HG03432 (cell line): ENCODE measurements around the gene MCF2.
A peak's percentile ranks its signal among the peaks of the same experiment; 100 is the strongest.
"Not testable (repeated sequence)": the region's sequence is repeated elsewhere in the genome, so short reads cannot be mapped to it uniquely, and the experiment has no call there.

Experiments used
- ATAC-seq: cut with Tn5 transposase; IDR thresholded peaks from one replicate; pipeline ENCODE4 v1.9.1; 2021; ENCODE audit warnings: mild to moderate bottlenecking, moderate library complexity; ENCODE audit not compliant: unreplicated experiment

The MCF2 gene, protein sequence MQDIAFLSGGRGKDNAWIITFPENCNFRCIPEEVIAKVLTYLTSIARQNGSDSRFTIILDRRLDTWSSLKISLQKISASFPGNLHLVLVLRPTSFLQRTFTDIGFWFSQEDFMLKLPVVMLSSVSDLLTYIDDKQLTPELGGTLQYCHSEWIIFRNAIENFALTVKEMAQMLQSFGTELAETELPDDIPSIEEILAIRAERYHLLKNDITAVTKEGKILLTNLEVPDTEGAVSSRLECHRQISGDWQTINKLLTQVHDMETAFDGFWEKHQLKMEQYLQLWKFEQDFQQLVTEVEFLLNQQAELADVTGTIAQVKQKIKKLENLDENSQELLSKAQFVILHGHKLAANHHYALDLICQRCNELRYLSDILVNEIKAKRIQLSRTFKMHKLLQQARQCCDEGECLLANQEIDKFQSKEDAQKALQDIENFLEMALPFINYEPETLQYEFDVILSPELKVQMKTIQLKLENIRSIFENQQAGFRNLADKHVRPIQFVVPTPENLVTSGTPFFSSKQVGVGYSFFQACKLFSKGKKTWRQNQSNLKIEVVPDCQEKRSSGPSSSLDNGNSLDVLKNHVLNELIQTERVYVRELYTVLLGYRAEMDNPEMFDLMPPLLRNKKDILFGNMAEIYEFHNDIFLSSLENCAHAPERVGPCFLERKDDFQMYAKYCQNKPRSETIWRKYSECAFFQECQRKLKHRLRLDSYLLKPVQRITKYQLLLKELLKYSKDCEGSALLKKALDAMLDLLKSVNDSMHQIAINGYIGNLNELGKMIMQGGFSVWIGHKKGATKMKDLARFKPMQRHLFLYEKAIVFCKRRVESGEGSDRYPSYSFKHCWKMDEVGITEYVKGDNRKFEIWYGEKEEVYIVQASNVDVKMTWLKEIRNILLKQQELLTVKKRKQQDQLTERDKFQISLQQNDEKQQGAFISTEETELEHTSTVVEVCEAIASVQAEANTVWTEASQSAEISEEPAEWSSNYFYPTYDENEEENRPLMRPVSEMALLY

DNA sequence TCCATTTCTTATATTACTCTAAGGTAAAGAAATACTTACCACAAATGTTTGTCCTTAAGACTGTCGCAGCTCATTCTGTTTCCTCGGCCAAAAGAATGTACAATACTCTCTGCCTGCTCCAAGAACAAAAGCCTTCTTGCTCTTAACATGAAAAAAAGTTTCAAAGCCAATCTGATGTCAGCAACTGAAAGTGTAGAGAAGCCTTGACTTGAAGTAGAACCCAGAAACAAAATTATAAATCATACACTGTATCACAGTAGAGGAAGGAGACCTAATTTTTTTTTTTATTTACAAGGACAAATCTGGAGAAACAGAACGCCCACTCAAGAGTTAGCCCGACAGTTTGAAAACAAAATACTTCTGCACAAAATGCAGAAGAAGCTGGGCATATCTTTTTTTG is at the start of gene MCF2:
Gene MCF2, minus strand, starts transcription at position 101 of the 400 bp plus-strand sequence. CDS start 56,423 bp downstream, outside the sequence.
- no peak for ATAC-seq

DNA sequence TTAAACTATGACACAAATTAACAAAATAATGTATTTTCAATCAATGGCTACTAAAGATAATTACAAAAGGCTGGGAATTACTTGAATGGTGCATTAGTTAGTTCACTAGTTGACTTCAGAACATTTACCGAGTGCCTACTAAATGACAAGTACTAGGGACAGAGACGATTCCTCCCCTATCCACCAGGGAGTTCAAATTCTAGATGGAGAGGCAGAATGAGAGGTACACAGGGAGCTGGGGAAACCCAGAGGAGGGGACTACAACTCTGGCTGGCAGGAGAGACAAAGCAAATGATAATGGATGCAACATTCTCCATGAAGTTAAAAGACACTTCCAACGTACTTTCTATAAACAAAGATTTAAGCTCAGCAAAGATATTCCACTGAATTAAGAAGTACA is 43.1 kb upstream of the MCF2 start:
- no peak for ATAC-seq

DNA sequence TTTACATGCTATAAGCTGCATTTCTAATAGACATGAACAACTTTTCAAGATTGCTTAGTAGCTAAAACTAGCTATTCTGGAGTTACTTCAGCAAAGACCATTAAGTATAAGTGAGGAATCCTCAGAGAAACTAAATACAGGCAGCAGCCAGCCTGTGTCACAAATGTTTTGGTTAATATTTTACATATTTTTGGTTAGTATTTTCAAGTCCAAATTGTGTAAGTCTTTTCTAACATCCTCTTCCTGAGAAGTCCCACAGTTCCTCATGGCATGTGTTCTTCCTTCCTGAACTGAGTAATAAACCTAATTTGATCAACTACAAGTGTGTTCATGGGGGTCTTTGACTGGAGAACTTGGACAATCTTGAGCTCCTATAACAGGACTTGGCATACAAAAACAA is 42.4 kb upstream of the MCF2 start:
- ATAC-seq = no peak

DNA sequence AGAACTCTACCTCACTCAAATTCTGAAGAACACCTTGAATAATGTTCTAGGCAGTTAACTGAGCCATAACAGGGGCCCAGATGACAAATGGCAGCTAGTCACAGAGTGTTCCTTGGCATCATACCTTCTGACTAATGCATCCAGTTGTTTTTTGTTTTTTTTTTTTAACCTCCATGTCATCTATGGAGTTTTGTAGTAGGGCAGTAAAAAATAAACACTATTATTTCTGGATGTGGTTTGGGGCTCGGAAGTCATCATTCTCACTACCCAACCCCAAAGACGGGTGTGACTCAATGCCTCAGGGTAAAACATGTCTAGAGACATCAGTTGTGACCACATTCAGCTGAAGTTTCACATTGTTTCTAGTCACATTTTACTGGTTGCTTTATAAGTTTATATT is 31.2 kb upstream of the MCF2 start:
- peak; percentile 98 for ATAC-seq

DNA sequence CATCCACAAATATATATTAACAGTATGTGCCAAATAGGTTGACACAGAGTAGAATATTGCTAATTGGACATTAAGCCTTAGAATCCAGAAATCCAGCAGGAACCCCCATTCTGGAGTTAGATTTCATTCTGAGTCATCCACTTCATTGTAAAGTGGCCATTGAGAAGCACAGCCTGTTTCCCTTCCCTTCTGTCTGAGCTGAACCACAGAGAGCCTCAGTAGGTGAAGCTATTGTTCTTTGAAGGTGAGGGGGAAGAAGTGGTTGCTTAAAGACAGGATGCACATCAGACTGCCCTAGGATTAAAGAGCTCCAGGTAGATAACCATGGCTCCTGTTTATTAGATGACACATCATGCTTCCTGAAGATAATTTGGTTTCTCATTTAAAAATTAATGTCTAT is 30.6 kb upstream of the MCF2 start:
- peak; percentile 55 for ATAC-seq

DNA sequence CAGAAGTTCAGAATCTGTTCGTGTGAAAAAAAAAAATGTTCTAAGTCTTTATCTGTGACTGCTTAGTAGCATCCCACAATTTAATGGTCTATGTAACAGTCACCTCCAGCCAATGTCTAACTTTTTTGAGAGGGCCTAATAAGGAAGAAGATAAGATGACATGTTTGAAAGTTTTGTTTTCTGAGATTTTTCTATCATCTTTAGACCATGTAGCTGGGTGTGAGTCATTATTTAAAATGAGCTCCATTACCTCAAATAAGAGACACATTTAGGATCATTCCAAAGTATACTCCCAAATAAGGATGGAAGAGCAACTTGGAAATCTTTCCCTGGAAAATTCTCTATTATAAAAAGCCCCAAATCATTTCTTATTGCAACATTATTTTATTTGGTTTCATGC is 28.2 kb upstream of the MCF2 start:
- ATAC-seq = no peak

DNA sequence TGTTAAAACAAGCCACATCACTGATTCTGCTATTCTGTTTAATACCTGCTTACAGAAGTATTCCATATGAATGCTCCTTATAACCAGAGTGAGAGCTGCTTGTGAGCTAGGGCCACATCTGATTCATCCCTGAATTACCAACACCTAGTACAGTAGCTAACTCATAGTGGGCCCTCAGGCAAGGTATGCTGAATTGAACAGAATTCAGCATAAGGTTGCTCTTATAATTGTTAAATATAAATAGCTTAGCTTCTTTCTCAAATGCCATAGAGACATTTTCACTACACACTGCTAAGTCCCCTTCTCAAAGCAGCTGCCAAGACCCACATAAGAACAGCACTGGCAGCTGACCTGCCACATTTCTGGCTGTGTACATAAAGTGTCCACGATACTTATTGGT is 27.0 kb upstream of the MCF2 start:
- ATAC-seq = no peak

DNA sequence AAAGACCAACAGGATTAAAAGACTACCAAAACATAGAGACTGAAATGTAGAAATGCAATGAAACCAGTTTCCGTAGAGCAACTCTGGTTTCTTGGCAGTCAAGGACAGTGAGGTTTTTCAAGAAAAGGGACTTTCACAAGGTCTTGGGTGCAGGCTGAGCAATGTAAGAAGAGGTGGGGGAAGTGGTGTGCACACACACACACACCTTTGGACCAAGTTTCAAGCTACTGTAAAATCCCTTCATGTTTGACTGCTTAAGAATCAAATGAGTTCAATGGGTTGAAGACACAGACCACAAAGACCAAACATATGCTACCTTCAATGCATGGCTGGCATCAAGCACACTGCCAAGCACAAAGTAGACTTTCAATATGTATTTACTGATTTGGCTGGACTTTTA is 17.8 kb upstream of the MCF2 start:
- ATAC-seq = peak; percentile 97

DNA sequence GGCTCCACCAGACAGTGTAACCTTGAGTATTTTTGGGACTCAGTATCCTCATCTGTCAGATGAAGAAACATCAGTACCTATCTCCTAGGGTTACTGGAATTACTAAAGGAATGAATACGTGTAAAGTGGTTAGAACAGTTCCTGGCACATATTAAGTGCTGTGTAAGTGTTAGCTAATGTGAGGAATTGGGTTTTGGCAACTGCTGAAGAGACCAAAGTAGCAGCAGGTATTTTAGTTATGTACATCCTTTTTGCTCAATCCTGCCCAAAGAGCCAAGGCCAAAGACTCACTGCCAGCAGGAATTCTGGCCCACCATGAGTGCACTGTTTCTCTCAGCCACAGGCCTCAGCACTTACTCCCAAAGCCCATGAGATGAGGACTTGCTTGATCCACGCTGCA is 16.7 kb upstream of the MCF2 start:
- no peak for ATAC-seq

DNA sequence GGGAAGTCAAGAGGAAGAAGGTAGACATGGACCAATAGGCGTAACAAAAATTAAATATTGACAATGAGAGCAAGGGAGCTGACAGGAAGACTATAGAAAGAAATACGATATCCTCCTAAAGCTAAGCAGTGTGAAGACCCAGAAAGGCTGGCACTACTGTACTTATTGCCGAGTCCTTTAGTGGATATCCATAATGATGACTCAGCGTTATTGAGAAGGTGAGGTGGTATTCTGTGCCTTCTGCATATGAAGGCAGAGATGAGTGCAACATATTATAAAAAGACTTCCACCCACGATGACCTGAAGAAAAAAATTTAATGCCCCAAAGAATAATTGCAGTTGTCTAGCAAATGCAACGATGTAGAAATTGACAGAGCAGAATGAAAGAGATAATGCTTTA is 13.0 kb upstream of the MCF2 start:
- no peak for ATAC-seq

DNA sequence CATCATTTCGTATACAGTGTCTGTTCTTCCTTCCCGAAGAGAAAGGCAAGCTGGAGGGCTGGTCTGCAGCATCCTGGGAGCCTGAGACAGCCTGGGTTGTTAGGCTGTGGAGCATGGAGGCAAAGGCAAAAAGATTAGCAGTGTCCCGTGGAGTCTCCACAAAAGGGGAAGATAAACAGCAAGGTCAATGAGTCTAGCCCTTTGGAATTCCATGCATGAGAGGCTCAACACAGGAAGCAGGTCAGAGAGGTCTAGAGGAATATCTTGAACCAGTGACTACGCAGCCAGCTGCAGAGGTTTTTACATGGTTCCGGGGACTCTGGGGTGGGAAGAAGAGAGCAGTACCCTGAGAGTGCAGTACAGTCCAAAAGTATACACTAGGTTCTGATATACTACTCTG is 12.2 kb upstream of the MCF2 start:
- no peak for ATAC-seq

DNA sequence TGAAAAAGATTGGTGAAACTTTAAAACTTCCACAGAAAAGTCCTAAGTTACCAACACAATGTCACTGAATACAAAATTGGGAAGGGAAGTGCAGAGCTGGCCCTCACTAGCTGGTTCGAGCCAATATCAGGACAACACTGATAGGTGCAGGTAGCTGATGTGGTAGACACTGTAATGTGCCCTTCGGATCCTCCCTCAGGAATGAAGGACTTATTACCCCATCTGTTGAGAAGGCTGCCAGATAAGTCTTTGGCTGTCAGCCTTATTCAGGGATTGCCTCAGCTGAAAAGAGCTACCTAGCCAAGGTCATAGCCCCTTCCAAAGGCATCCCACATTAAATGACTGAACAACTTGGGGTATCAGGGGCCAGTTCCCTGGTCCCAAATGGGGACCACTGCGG is 5.3 kb downstream of the MCF2 start:
- ATAC-seq = no peak

DNA sequence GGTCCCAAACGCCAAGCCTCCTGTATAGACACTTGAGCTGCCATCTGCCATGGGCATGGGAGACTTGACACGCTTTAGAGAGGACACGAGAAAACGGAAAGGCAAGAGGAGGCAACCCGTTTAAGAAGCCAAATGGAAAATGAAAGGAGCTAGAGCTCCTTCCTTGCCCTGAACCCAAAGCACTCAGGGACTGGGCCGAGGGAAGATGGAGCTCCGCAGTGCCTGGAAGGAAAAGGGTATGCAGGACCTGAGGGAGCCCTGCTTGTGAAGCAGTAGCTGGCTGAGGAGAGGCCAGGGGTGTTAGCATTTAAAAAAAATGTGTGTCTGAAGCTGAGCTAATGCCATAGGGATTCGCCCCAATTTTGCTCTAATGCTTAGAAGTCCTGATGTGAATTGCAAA is 15.1 kb downstream of the MCF2 start:
- ATAC-seq = peak; percentile 16

DNA sequence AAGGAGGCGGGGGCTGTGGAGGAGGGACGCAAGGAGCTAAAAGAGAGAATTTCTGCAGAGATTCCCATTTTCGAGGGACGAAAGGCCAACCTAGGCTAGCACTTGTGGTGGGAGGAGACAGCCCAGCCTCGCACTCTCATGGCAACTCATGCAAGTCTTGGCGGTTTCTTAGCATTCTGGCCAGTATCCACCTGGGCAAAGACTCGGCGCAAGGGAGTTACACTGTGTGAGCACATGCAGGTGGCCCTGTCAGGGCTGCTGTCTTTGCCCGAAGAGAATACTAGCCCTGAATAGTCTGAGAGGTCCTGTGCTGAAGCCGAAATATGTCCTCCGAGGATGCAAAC is 15.5 kb downstream of the MCF2 start:
- ATAC-seq = peak; percentile 60

DNA sequence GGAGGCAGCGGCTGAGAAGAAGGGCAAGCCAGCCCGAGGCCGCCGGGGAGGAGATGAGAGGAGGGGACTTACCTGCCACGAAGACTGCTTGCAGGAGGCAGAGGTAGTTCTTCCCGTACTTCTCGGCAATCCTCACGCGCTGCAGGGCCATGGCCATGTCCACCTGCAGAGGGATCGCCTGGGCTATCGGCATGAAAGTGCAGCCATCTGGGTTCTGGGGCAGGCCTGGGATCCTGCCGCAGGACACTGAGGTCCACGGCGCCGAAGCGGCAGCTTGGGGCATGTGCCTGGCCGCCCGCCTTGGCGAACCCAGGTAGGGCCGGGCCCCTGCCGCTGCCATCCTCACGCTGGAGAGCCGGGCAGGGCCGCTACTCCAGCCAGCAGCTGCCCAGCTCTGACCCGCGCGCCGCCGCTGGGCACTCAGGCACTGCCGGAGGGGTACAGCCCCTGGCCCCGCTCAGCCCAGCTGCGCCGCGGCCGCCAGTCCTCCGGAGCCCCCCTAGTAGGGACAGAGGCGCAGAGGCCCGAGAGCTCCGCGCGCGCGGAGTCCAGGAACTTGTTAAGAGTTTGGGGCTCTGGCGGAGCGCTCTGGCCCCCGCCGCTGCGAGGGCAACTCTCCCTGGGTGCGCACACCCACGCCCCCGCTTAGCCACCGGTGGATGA is 16.0 kb downstream of the MCF2 start:
- peak; percentile 70 for ATAC-seq

DNA sequence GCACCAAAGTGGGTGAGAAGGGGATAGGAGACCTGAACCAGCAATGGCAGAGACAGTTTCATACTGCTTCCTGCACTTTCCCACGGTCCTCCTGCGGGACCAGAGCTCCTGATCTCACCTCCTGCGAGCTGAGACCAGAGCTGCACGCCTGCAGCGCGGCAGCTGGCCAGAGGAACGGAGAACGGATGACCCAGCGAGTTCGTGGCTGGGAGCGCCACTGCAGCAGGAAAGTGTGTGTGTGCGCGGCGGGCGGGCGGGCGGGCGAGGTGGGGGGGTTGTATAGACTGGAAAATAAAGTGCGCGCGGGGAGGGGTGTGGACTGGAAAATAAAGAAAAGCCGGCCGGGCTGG is 16.5 kb downstream of the MCF2 start:
- peak; percentile 40 for ATAC-seq

DNA sequence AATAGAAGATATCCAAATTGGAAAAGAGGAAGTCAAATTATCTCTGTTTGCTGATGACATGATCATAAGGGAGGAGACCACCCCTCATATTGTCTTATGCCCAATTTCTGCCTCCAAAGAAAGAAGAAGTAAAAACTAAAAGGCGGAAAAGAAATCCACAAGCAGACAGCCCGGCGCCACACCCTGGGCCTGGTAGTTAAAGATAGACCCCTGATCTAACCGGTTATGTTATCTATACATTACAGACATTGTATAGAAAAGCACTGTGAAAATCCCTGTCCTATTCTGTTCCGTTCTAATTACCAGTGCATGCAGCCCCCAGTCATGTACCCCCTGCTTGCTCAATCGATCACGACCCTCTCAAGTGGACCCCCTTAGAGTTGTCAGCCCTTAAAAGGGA is 22.8 kb downstream of the MCF2 start:
- not testable (repeated sequence) for ATAC-seq

DNA sequence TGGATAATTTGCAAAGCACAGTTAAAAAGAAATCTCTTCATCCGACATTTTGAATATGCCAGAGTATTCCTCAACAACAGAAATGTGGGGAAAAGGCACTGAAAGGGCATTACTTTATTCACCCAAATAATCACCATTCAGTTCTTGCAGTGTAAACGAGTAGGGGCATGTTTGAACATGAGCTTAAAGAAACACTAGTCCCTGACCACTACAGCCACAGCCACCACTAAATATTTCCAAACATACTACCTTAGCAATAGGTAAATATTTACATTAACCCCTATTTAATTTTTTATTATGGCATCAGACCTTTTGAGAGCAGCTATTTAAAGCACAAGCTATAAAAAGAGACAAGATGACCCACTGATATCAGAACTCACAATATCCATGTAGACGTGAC is 27.6 kb downstream of the MCF2 start:
- ATAC-seq = no peak

DNA sequence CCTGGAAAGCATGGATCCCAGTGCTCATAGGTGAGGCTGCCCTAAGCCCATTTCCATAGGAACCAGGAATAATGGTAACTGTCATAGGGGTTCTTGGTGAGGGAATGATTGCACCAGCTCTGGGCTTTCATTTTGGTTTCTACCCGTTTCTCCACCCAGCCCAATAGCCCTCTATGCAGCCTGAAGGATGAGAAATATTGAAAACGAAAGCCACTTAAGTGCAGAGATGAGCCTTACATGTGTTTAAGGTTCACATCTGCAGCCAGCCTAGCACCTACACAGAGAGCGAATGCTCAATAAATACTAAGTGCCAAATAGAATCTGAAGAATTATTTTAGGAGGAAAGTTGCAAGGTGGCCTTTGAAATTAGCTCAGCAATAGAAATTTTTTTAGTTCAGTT is 60.4 kb downstream of the MCF2 start:
- ATAC-seq = peak; percentile 85

DNA sequence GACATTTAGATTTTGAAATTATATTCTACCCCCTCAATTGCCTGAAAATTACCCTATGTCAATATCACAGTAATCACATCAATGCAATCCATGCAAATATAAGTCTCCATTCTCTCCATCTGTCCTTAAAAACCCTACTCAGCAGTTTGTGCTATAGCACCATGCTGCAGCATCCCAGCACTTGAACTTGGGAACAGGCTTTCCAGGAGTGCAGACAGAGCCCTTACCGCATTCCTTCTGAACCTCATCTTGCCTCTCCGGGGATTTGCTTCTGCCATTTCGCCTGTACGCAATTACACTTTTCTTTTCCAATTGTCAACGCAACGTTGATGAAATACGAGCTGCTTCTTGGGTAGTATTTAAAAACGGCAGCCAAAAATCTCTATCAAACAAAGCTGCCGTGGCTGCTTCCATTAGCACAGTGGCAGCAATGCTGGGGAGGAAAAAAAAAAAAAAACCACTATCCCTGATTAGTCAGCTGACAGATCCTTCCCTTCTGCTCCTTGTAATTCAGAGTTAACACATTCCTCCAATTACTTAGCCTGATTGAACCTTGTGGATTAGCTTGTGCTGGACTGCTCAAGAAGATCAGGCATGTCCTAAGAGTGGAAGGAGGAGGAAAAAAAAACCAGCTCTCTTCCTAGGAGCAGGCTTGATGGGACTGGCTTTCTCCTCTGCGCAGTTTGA is 65.6 kb downstream of the MCF2 start:
- no peak for ATAC-seq

DNA sequence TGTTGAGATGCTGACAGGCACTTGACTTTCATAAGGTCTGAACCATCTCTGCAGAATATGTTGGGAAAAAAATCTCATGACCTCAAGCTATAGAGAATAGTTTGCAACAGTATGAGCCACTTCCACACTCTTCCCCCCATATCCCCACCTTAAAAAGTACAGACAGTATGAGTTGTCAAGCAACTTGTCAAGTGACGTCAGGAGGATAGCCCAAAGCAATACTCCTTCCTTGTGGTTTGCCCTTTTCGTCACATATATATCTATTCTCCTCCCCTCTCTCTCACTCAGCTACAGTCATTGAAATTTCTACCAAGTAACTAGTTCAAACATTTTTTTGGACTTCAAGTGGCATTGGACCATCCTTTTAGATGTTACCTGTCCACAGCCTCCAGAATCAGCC is 67.7 kb downstream of the MCF2 start:
- no peak for ATAC-seq
